SK-N-SH (cell line): ENCODE measurements around the gene MAP6. TPM values are rescaled to one million over a fixed set of nuclear protein-coding genes. Genes with fewer than 3 reads are reported as not detected.

ENCODE experiments used
- CTCF ChIA-PET: fragments of 300-600, 350-600 bp; formaldehyde crosslinking; extraction: SDS; loops from one replicate; lab custom pipeline; 2021; lab: Yijun Ruan, JAX
- POLR2A ChIA-PET: fragments of 350-600 bp; sonication (Branson Sonifier 250); formaldehyde crosslinking; extraction: SDS; loops from one replicate; lab custom pipeline; 2020; ENCODE audit warnings: antibody characterized with exemption, inconsistent platforms; lab: Yijun Ruan, JAX
- DNase-seq: peaks from one replicate; pipeline ENCODE4 v3.0.0; 2012
- H2AFZ ChIP-seq: fragments of 200-600 bp; sonication (generic); 2 replicates; pipeline ENCODE4 v1.8.1; 2016; ENCODE audit warnings: antibody characterized with exemption, mild to moderate bottlenecking, low read depth
- H3F3A ChIP-seq: fragments of 200-600 bp; sonication (generic); replicated peaks from 2 replicates; pipeline ENCODE3; 2016; ENCODE audit warnings: antibody characterized with exemption, mild to moderate bottlenecking; ENCODE audit not compliant: insufficient read depth
- H3K27ac ChIP-seq, 2 experiments: fragments of 200-500 bp in 1 of 2; fragments of 200-600 bp in 1 of 2; sonication (Bioruptor generic) in 1 of 2; sonication (generic), shearing (Covaris generic) in 1 of 2; 2 replicates each; pipeline versions ENCODE4 v1.5.1 to v1.6.1; 2014 to 2016; ENCODE audit warnings: low read depth in 2 of 2, inconsistent platforms in 1 of 2, low read length in 1 of 2, mild to moderate bottlenecking in 1 of 2, mixed read lengths in 1 of 2
- H3K27me3 ChIP-seq: fragments of 200-600 bp; sonication (generic), shearing (Covaris generic); 2 replicates; pipeline ENCODE4 v1.6.1; 2016; ENCODE audit warnings: mixed run types; ENCODE audit not compliant: insufficient read depth
- H3K36me3 ChIP-seq, 2 experiments: fragments of 200-500 bp in 1 of 2; fragments of 200-600 bp in 1 of 2; sonication (Bioruptor generic) in 1 of 2; sonication (generic) in 1 of 2; replicated peaks in 1 of 2; 2 replicates each; pipeline versions ENCODE3 to v1.5.1; 2014 to 2016; ENCODE audit warnings: low read length in 1 of 2, mild to moderate bottlenecking in 1 of 2; ENCODE audit not compliant: insufficient read depth in 2 of 2, control insufficient read depth in 1 of 2
- H3K4me1 ChIP-seq, 2 experiments: fragments of 200-500 bp in 1 of 2; fragments of 200-600 bp in 1 of 2; sonication (Bioruptor generic) in 1 of 2; sonication (generic), shearing (Covaris generic) in 1 of 2; 2 replicates each; pipeline versions ENCODE4 v1.5.1 to v1.6.1; 2014 to 2016; ENCODE audit warnings: low read depth in 1 of 2, low read length in 1 of 2, mixed run types in 1 of 2; ENCODE audit not compliant: insufficient read depth in 2 of 2, control insufficient read depth in 1 of 2
- H3K4me2 ChIP-seq: fragments of 200-600 bp; sonication (generic), shearing (Covaris generic); 2 replicates; pipeline ENCODE4 v1.6.1; 2017; ENCODE audit warnings: mixed run types
- H3K4me3 ChIP-seq, 2 experiments: fragments of 200-500 bp in 1 of 2; fragments of 200-600 bp in 1 of 2; sonication (Bioruptor generic) in 1 of 2; sonication (generic), shearing (Covaris generic) in 1 of 2; 2 replicates each; pipeline versions ENCODE4 v1.5.1 to v1.8.1; 2014 to 2016; ENCODE audit warnings: low read depth in 2 of 2, inconsistent platforms in 1 of 2, low read length in 1 of 2, mild to moderate bottlenecking in 1 of 2, mixed read lengths in 1 of 2, moderate library complexity in 1 of 2
- H3K79me2 ChIP-seq: fragments of 200-600 bp; sonication (generic); 2 replicates; pipeline ENCODE4 v1.8.1; 2017; ENCODE audit warnings: mild to moderate bottlenecking; ENCODE audit not compliant: insufficient read depth
- H3K9ac ChIP-seq: fragments of 200-600 bp; sonication (generic); 2 replicates; pipeline ENCODE4 v1.6.1; 2017; ENCODE audit warnings: mixed run types
- H3K9me2 ChIP-seq: fragments of 200-600 bp; sonication (generic); 2 replicates; pipeline ENCODE4 v1.6.1; 2017; ENCODE audit warnings: mixed run types
- H3K9me3 ChIP-seq: fragments of 200-600 bp; sonication (generic); 2 replicates; pipeline ENCODE4 v1.6.1; 2017; ENCODE audit warnings: mixed run types, mild to moderate bottlenecking, moderate library complexity
- H4K20me1 ChIP-seq: fragments of 200-600 bp; sonication (generic); 2 replicates; pipeline ENCODE4 v1.6.1; 2017; ENCODE audit warnings: mild to moderate bottlenecking, mixed run types; ENCODE audit not compliant: insufficient read depth
- CTCF ChIP-seq: fragments of 200-600 bp; sonication (generic); IDR thresholded peaks from 2 replicates; pipeline ENCODE4 v1.6.1; 2017; ENCODE audit warnings: antibody characterized with exemption, mild to moderate bottlenecking, moderate library complexity
- FOSL2 ChIP-seq: IDR thresholded peaks from 2 replicates; pipeline ENCODE4 v1.4.0; 2012; ENCODE audit warnings: low read depth, mild to moderate bottlenecking, moderate library complexity, borderline replicate concordance
- FOXJ3 ChIP-seq: sonication (generic); formaldehyde crosslinking; IDR thresholded peaks from 2 replicates; pipeline ENCODE4 v1.5.1; 2020; ENCODE audit warnings: mild to moderate bottlenecking, missing genetic modification reagents
- GATA2 ChIP-seq: sonication (generic); formaldehyde crosslinking; IDR thresholded peaks from 2 replicates; pipeline ENCODE4 v1.5.0; 2020; ENCODE audit warnings: mild to moderate bottlenecking, missing genetic modification reagents
- JUND ChIP-seq: IDR thresholded peaks from 2 replicates; pipeline ENCODE4 v1.4.0; 2012
- MAX ChIP-seq: IDR thresholded peaks from 2 replicates; pipeline ENCODE4 v1.4.0; 2012; ENCODE audit warnings: low read depth
- MEF2A ChIP-seq: IDR thresholded peaks from 2 replicates; pipeline ENCODE4 v1.4.0; 2012; ENCODE audit warnings: low read depth, borderline replicate concordance
- MXI1 ChIP-seq: IDR thresholded peaks from 2 replicates; pipeline ENCODE4 v1.6.1; 2012; ENCODE audit warnings: mild to moderate bottlenecking, low read depth, low read length, improper control_type of control experiment
- NRF1 ChIP-seq: IDR thresholded peaks from 2 replicates; pipeline ENCODE4 v1.6.1; 2012; ENCODE audit warnings: low read depth, mild to moderate bottlenecking, low read length
- RAD21 ChIP-seq: IDR thresholded peaks from 2 replicates; pipeline ENCODE4 v1.6.1; 2012; ENCODE audit warnings: mild to moderate bottlenecking, low read length
- SIN3A ChIP-seq: IDR thresholded peaks from 2 replicates; pipeline ENCODE4 v1.6.1; 2012; ENCODE audit warnings: low read depth, mild to moderate bottlenecking, low read length, moderate library complexity, borderline replicate concordance
- SMC3 ChIP-seq: IDR thresholded peaks from 2 replicates; pipeline ENCODE4 v1.6.1; 2012; ENCODE audit warnings: low read depth, low read length, improper control_type of control experiment
- TCF12 ChIP-seq: IDR thresholded peaks from 2 replicates; pipeline ENCODE4 v1.4.0; 2012
- TEAD4 ChIP-seq: IDR thresholded peaks from 2 replicates; pipeline ENCODE4 v1.4.0; 2012; ENCODE audit warnings: mild to moderate bottlenecking, borderline replicate concordance; ENCODE audit not compliant: insufficient read depth
- USF1 ChIP-seq: IDR thresholded peaks from 2 replicates; pipeline ENCODE4 v1.4.0; 2012; ENCODE audit warnings: low read depth, borderline replicate concordance
- USF2 ChIP-seq: fragments of 150-350 bp; IDR thresholded peaks from 2 replicates; pipeline ENCODE4 v1.6.1; 2017; ENCODE audit warnings: antibody characterized with exemption, low read length, low read depth, borderline replicate concordance
- ZBTB33 ChIP-seq: IDR thresholded peaks from 2 replicates; pipeline ENCODE4 v1.4.0; 2012; ENCODE audit warnings: low read depth, borderline replicate concordance
- WGBS: methylation state at CpG from one replicate; pipeline ENCODE4 v1.1.6; 2017; ENCODE audit warnings: low lambda C conversion rate; 5-methylcytosine and 5-hydroxymethylcytosine counted together
- polyA plus RNA-seq, 3 experiments: library from polyadenylated mRNA; depleted of rRNA; stranded (reverse); fragments of >200 nt; gene quantifications; 2 replicates each; pipeline ENCODE4 v1.2.3, GENCODE V29; 2012

MAP6 gene
- polyA plus RNA-seq, 1 of the 3 experiments (the other 2 are of a cell fraction) = 11.1 TPM

GRCh38 chr11:75553182-75553581, 115.7 kb downstream of the MAP6 start:
- H4K20me1 ChIP-seq = no peaks in the 10 kb centered on the region
- CTCF ChIA-PET = interaction anchor here (1.2 to 4.0 kb wide), 7 partner anchors 9 to 315 kb away, joined by 3 to 15 read pairs (median 5); no protein-coding TSS in a partner anchor
- TF ChIP-seq RAD21 (no peak), TCF12 (no peak), CTCF (no peak)
- no peaks in the 10 kb centered on the region for H3K79me2 ChIP-seq
- 94% methylated on average over 6 of the region's 6 CpGs for WGBS
- no peaks in the 10 kb centered on the region for H3K36me3 ChIP-seq
- H3K9me2 ChIP-seq = no peaks in the 10 kb centered on the region
- H2AFZ ChIP-seq = no peak overlapping the region
- no peak overlapping the region for H3K9ac ChIP-seq
- H3K9me3 ChIP-seq = no peaks in the 10 kb centered on the region
- H3K4me3 ChIP-seq = no peak overlapping the region
- no peak for DNase-seq
- POLR2A ChIA-PET = interaction anchor here (1.1 to 3.6 kb wide), 9 partner anchors 9 to 201 kb away, joined by 3 to 39 read pairs (median 7); partner anchors contain the start of genes MAP6 and SERPINH1
- H3K4me1 ChIP-seq = peaks cover 26 to 49% of the 10 kb centered on the region in 2 experiments
- no peaks in the 10 kb centered on the region for H3K27me3 ChIP-seq
- peaks cover 9% of the 10 kb centered on the region for H3F3A ChIP-seq
- H3K27ac ChIP-seq = peak overlapping the region in 1 of 2 experiments; percentile 98; a peak in 2 of 4 replicates
- no peak overlapping the region for H3K4me2 ChIP-seq

GRCh38 chr11:75549370-75549958, 119.4 kb downstream of the MAP6 start:
- Histone ChIP-seq H3K9ac (no peak overlapping the region), H2AFZ (no peak overlapping the region), H3K4me3 (no peak overlapping the region), H3K4me2 (no peak overlapping the region), H3K4me1 (peaks cover 9 to 27% of the 10 kb centered on the region in 2 experiments), H4K20me1 (no peaks in the 10 kb centered on the region), H3K27ac (no peak overlapping the region), H3K9me3 (no peaks in the 10 kb centered on the region), H3K9me2 (no peaks in the 10 kb centered on the region), H3K79me2 (no peaks in the 10 kb centered on the region), H3F3A (peaks cover 5% of the 10 kb centered on the region), H3K36me3 (no peaks in the 10 kb centered on the region), H3K27me3 (no peaks in the 10 kb centered on the region)
- DNase-seq = no peak
- WGBS = 95% methylated on average over 5 of the region's 5 CpGs
- ChIA-PET CTCF (interaction anchor here (1.0 to 1.5 kb wide), 5 partner anchors 26 to 319 kb away, joined by 3 to 7 read pairs (median 4); no protein-coding TSS in a partner anchor), POLR2A (no interaction called here)
- TF ChIP-seq USF1 = no peak
- no peak for TF ChIP-seq FOSL2
- no peak for TF ChIP-seq GATA2
- no peak for TF ChIP-seq MXI1
- no peak for TF ChIP-seq ZBTB33
- no peak for TF ChIP-seq SMC3
- TF ChIP-seq RAD21 = no peak
- TF ChIP-seq JUND = no peak
- no peak for TF ChIP-seq FOXJ3 (CRISPR knock-in tag)
- TF ChIP-seq MAX = no peak
- TF ChIP-seq TEAD4 = no peak
- TF ChIP-seq NRF1 = no peak
- no peak for TF ChIP-seq SIN3A
- no peak for TF ChIP-seq MEF2A
- TF ChIP-seq CTCF = no peak
- no peak for TF ChIP-seq USF2
